GM12892 (cell line): Measurements from ENCODE around the gene MMP24. TPM values are rescaled to one million over a fixed set of nuclear protein-coding genes. Genes with fewer than 3 reads are reported as not detected.
"Not testable (repeated sequence)": the region's sequence is repeated elsewhere in the genome, so short reads cannot be mapped to it uniquely, and the experiment has no call there.

Experiments
- DNase-seq: peaks from one replicate; pipeline ENCODE4 v3.0.0; 2011; ENCODE audit not compliant: insufficient read length
- FAIRE-seq: peaks from 2 replicates; lab custom pipeline; 2011; peaks lifted over from hg19 to GRCh38; lab: Jason Lieb, UNC
- POLR2A ChIP-seq: IDR thresholded peaks from 2 replicates; pipeline ENCODE4 v1.6.1; 2011; ENCODE audit warnings: low read depth, low read length, control low read depth
- POLR2AphosphoS5 ChIP-seq: IDR thresholded peaks from 2 replicates; pipeline ENCODE4 v1.6.1; 2011; ENCODE audit warnings: low read depth, low read length, control low read depth
- TAF1 ChIP-seq: IDR thresholded peaks from 2 replicates; pipeline ENCODE4 v1.6.1; 2011; ENCODE audit warnings: low read depth, mild to moderate bottlenecking, control low read depth, low read length, borderline replicate concordance
- polyA plus RNA-seq: library from polyadenylated mRNA; unstranded; fragments of >200 nt; gene quantifications from one replicate; pipeline ENCODE4 v1.2.1, GENCODE V29; 2012; ENCODE audit warnings: missing spikeins, inconsistent platforms; ENCODE audit not compliant: missing spikeins

MMP24 gene
- 0.19 TPM for polyA plus RNA-seq

DNA sequence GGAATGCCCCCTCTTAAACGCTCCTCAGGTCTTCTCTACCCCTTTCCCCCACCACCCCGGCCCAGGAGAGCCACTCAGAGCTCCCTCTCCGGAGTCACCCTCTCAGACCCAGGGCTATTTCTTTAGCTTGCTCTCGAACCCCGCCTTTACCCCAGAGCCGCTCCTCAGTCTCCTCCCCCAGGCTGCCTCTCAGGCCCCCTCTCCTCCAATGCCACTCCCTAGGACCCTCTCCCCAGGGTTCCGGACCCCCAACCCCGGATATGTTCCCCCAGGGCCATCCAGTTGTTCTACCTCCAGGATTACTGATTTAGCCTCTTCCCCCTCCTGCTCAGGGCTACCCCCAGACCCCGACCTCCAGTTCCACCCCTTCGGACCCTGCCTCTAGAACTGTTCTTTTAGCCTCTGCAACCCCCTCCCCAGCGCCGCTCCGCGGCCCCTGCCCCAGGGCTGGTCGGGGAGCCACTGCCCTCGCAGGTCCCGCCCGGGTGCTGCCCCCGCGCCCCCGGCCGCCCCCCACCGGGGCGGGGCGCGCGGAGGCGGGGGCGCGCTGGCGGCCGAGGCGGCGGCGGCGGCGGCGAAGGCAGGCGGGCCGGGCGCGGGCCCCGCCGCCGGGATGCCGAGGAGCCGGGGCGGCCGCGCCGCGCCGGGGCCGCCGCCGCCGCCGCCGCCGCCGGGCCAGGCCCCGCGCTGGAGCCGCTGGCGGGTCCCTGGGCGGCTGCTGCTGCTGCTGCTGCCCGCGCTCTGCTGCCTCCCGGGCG, at the start of gene MMP24:
Gene MMP24 (plus strand): TSS at position 565 of the 758 bp plus-strand sequence. CDS start 49 bp downstream, at position 614.
- TF ChIP-seq TAF1 (no peak), POLR2AphosphoS5 (no peak), POLR2A (no peak)
- DNase-seq: no peak
- FAIRE-seq: no peak

DNA sequence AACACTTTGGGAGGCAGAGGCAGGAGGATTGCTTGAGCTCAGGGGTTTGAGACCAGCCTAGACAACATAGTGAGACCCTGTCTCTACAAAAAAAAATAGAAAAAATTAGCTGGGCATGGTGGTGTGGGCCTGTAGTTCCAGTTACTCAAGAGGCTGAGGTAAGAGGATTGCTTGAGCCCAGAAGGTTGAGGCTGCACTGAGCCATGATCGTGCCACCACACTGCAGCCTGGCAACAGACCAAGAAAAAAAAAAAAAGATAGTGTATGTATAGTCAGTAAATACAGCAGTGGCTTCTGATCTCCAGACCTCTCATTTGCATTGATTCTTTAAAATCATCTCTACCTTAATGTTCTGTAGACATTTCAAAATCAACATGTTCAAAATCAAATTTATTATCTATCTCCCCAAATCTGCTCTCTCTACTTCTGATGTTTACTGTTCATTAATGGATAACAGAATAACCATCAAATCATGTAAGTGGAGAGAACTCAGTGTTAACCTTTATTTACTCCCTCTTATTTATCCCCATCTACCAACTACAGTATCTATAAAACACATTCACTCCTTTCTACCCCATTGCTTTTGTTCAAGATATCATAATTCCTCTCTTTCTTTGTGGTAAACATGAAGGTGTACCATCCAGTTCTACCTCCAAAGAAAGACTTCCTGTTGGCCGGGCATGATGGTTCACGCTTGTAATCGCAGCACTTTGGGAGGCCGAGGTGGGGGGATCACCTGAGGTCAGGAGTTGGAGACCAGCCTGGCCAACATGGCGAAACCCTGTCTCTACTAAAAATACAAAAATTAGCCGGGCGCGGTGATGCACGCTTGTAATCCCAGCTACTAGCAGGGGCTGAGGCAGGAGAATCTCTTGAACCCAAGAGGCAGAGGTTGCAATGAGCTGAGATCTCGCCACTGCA, 46.9 kb upstream of the MMP24 start:
- TF ChIP-seq POLR2A: no peak
- TF ChIP-seq POLR2AphosphoS5: no peak
- no peak for TF ChIP-seq TAF1
- DNase-seq: no peak
- no peak for FAIRE-seq

DNA sequence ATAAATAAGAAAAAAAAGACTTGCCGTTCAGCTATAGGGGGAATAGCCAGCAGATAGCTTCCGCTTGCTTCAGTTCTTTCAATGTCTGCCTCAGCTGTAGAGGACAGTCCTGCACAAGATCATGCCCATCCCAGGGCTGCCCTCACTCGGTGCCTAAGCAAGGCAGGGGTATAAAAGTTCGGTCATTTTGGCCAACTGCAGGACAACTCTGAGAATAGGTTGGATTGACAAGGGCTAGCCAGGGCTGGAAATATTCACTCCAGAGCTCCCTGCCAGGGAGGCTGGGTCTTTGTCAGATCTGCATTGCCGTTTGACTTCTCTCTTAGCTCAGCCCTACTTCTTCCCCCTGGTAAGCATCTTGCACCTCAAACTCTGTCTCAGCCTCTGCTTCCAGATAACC, 46.2 kb upstream of the MMP24 start:
- DNase-seq: no peak
- FAIRE-seq: no peak
- TF ChIP-seq POLR2AphosphoS5 (no peak), POLR2A (no peak), TAF1 (no peak)

DNA sequence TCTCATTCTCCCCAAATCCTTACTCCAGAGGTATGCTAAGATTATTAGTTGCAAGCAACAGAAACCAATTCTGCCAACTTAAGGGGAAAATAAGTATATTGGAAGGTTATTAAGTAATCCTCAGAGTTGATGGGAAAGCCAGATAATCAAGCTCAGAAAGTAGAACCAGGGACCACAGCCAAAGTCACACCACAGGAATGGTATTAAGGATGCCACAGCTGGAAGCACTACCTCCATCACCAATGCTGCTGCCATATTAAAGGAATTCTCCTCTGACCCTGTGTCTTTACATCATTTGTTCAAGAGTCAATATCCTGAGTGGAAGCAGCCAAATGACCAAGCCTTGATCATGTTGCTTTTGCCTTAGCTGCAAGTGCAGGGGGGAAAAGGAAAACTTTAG, 44.8 kb upstream of the MMP24 start:
- FAIRE-seq (no peak), DNase-seq (no peak)
- TF ChIP-seq TAF1: no peak
- no peak for TF ChIP-seq POLR2A
- no peak for TF ChIP-seq POLR2AphosphoS5

DNA sequence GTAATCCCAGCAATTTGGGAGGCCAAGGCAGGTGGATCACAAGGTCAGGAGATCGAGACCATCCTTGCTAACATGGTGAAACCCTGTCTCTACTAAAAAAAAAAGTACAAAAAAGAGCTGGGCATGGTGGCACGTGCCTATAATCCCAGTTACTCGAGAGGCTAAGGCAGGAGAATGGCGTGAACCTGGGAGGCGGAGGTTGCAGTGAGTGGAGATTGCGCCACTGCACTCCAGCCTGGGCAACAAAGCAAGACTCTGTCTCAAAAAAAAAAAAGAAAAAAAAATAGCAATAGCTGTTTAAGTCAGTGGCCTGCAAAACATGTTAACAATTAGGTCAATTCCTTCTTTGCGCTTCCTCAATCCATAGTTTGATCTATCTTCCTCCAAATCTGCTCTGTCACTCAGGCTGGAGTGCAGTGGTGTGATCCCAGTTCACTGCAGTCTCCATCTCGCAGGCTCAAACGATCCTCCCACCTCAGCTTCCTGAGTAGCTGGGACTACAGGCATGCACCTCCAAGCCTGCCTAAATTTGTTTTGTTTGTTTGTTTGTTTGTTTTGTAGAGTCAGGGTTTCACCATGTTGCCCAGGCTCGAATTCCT, 39.7 kb upstream of the MMP24 start:
- DNase-seq, FAIRE-seq: not testable (repeated sequence)

DNA sequence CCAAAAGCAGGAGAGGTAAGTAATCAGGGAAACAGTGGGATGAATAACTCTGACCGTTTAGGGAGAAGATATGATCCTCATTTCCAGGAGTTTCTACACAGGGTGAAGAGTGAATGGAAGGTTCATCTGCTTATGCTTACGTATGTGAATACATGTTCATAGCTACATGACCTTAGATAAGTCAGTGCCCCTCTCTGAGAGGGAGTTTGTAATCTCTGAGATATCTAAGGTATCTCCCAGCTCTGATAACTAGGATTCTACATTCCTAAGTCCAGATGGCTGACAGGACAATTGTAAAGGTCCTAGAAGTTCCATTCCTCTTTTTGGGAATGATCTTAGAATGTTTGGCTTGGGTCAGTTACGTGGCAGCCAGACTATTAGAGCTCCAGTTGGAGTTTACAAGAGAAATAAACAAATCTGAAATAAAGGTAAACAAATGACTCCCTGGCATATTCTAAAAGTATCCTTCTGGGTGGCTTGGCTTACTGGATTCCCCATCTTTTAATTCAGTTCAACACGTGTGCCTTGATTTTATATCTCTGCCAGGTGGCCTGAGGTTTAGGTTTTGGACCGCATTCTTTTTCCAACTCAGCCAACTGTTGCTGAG, 38.8 kb upstream of the MMP24 start:
- FAIRE-seq (no peak), DNase-seq (no peak)
- TF ChIP-seq TAF1 (no peak), POLR2A (no peak), POLR2AphosphoS5 (no peak)

DNA sequence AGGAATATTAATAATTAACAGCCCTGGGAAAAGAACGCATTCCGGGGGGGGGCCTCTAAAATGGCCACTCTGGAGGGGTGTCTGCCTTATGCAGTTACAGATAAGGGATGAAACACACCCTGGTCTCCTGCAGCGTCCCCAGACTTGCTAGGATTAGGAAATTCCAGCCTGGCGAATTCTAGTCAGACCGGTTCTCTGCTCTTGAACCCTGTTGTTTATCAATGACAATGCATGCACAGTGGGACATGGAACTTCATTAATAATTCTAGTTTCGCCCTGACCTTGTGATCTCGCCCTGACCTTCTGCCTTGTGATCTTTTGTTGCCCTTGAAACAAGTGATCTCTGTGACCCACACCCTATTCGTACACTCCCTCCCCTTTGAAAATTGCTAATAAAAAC, 37.3 kb upstream of the MMP24 start:
- DNase-seq, FAIRE-seq: not testable (repeated sequence)

DNA sequence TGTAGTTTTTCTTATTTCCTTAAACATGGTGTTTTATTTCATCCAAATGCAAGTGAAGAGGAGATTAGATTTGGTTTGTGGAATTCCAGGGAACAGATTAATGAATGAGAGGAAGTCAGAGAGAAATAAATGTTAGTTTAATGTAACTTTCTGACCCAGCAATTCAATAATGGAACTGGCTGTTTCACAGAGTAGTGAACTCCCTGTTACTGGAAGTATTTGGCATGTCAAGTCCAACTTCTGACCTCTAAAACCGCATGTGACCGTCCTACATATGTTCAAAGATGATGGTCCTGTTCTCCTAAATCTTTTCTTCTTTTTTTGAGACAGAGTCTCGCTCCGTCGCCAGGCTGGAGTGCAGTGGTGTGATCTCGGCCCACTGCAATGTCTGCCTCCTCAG, 35.9 kb upstream of the MMP24 start:
- no peak for FAIRE-seq

DNA sequence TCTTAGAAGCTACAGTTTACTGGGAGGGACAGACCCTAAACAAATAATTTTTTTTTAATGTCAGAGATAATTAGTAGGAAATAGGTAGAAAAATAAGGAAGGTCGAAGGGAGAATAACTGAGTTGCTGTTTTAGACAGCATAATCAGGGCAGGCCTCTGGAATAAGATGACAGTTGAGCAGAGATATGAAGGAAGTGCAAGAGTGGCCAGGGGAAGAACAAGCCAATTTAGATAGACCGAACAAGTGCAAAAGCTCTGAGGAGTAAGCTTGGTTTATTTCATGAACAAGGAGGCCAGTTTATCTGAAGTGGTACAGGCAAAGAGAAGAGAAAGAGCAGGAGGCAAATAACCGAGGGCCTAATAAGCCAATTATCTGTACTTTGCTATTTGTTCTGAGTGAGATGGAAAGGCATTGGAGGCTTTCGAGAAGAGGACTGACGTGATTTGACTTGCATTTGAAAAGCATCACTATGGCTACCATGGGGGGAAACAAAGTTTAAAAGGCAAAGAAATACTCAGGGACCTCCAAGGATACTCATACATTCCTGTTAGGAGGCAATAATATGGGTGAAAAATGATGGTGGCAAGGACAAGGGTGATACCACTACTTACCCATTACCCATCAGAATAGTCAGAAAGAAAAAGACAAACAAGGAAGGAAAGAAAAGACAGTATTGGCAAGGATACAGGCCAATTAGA, 34.9 kb upstream of the MMP24 start:
- DNase-seq (no peak), FAIRE-seq (no peak)
- TF ChIP-seq POLR2AphosphoS5: no peak
- TF ChIP-seq POLR2A: no peak
- no peak for TF ChIP-seq TAF1

More for the DNA sequence above, 35.9 kb upstream of the MMP24 start:
- DNase-seq: no peak
- TF ChIP-seq POLR2AphosphoS5 (no peak), TAF1 (no peak), POLR2A (no peak)

DNA sequence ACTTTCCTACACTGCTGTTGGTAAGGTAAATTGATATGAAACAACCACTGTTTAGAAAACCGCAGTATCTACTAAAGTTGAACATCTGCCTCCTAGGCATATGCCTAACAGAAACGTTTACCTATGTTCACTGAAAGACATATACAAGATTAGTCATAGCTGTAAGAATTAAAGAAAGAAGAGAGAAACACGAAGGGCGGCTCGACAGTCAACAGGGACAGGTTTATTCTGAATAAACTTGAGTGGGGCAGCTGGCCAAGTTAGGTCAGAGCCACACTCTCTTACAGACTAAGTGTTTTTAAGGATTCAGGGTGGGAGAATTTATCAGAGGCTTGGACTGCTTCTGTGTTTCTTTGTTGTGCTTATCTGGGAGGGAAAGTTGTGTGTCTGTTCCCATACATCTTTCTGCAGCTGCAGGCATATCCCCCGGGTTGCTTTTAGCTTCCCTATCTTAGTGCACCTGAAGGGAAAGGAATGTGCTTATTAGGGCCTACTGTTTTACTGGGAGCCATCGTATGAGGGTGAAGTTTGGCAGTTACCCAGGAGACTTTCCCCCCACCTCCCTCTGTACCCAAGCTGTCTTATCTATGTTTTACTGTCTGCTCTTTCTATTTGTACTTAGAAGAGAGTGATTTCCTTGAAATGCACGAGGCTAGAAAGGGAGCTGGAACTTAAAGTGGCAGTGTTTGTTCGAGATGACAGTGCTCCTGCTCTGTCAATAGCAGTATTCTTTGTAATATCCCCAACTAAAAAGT, 34.2 kb upstream of the MMP24 start:
- no peak for TF ChIP-seq POLR2A
- no peak for TF ChIP-seq POLR2AphosphoS5
- no peak for TF ChIP-seq TAF1
- DNase-seq: no peak
- FAIRE-seq: no peak

DNA sequence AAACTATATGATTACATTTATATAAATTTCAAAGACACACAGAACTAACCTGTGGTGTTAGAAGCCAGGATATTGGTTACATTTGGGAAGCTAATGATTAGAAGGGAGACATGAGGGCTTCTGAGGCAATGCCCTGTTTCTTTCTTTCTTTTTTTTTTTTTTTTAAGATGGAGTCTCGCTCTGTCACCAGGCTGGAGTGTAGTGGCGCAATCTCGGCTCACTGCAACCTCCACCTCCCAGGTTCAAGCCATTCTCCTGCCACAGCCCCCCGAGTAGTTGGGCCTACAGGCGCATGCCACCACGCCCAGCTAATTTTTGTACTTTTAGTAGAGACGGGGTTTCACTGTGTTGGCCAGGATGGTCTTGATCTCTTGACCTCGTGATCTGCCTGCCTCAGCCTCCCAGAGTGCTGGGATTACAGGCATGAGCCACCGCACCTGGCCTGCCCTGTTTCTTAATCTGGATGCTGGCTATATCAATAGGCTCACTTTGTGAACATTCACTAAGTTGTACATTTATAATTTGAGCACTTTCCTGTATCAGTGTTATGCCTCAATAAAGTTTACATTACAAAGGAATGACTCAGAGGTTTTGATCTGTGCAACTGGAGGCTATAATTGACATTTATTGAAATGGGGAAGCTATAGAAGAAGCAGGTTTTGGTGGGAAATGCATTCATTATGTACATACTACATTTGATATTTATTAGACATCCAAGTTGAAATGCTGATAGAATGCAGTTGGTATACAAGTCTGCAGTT, 33.3 kb upstream of the MMP24 start:
- not testable (repeated sequence) for DNase-seq, FAIRE-seq
